Left ventricle myocardium inferior (tissue), 1 donor: Measurements from ENCODE around the gene UBR4. TPM values are rescaled to one million over a fixed set of nuclear protein-coding genes. Genes with fewer than 3 reads are reported as not detected.
A peak's percentile ranks its signal among the peaks of the same experiment; 100 is the strongest.

Source experiments
- DNase-seq: peaks from one replicate; pipeline ENCODE4 v3.0.0-alpha.2; 2020
- H3K27ac ChIP-seq: fragments of 200-600 bp; replicated peaks from 2 replicates; pipeline ENCODE4 v1.8.0; 2021
- H3K27me3 ChIP-seq: fragments of 200-600 bp; 2 replicates; pipeline ENCODE4 v1.8.0; 2021; ENCODE audit warnings: low read depth
- H3K36me3 ChIP-seq: fragments of 200-600 bp; 2 replicates; pipeline ENCODE4 v1.8.0; 2021
- H3K4me1 ChIP-seq: fragments of 200-600 bp; 2 replicates; pipeline ENCODE4 v1.8.0; 2021
- H3K4me3 ChIP-seq: fragments of 200-600 bp; 2 replicates; pipeline ENCODE4 v1.8.0; 2021; ENCODE audit warnings: mild to moderate bottlenecking, moderate library complexity
- H3K9me3 ChIP-seq: fragments of 200-600 bp; replicated peaks from 2 replicates; pipeline ENCODE4 v1.8.0; 2021
- intact Hi-C: fragments of 100-400 bp; cut with micrococcal nuclease; formaldehyde crosslinking; loops from one replicate; pipeline ENCODE4 v1.11.0; 2022
- total RNA-seq: library from RNA; stranded (reverse); fragmentation: NEBNext Ultra II Directional; extraction: Animal tissue kit (Norgen Biotek cat#: 25700); gene quantifications from one replicate; pipeline ENCODE4 v1.2.1, GENCODE V29; 2021
- TF ChIP-seq, protein P1 (sequence below): fragments of 200-600 bp; IDR thresholded peaks from 2 replicates; pipeline ENCODE4 v1.8.0; 2021; ENCODE audit warnings: antibody characterized with exemption, mild to moderate bottlenecking, borderline replicate concordance
- donor health status: DM: no; HTN: yes; CAD: no; lungs with severe emphysema.

The UBR4 gene
- total RNA-seq, 1 donor from 2014 or later, result 54.3 TPM

DNA sequence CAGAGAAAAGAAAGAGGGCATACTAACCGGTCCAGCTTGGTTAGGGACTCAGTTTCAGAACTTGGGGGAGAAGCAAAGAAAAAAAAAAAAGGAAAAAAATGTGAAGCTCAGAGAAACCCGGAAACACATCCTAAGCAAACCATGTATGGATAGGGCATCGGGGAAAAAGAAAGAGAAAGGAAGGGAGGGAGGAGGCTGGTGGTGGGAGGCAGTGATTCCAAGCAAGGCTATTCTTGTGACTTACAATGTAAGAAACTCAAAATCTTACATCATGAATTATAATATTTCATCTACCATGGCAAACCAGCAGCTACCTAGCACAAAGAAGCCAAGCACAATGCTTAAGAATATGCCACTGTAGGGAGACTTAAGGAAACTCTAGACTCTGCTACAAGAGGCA is 60.3 kb downstream of the UBR4 start:
- intact Hi-C loops, result no loop called here
- no peaks in the 10 kb centered on the region for H3K9me3 ChIP-seq
- TF ChIP-seq, protein P1, sequence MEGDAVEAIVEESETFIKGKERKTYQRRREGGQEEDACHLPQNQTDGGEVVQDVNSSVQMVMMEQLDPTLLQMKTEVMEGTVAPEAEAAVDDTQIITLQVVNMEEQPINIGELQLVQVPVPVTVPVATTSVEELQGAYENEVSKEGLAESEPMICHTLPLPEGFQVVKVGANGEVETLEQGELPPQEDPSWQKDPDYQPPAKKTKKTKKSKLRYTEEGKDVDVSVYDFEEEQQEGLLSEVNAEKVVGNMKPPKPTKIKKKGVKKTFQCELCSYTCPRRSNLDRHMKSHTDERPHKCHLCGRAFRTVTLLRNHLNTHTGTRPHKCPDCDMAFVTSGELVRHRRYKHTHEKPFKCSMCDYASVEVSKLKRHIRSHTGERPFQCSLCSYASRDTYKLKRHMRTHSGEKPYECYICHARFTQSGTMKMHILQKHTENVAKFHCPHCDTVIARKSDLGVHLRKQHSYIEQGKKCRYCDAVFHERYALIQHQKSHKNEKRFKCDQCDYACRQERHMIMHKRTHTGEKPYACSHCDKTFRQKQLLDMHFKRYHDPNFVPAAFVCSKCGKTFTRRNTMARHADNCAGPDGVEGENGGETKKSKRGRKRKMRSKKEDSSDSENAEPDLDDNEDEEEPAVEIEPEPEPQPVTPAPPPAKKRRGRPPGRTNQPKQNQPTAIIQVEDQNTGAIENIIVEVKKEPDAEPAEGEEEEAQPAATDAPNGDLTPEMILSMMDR, result no peak
- no peaks in the 10 kb centered on the region for H3K27me3 ChIP-seq
- peaks cover 8% of the 10 kb centered on the region for H3K4me1 ChIP-seq
- peaks cover 100% of the 10 kb centered on the region for H3K36me3 ChIP-seq
- H3K4me3 ChIP-seq, result no peak overlapping the region
- no peak overlapping the region for H3K27ac ChIP-seq
- no peak for DNase-seq

DNA sequence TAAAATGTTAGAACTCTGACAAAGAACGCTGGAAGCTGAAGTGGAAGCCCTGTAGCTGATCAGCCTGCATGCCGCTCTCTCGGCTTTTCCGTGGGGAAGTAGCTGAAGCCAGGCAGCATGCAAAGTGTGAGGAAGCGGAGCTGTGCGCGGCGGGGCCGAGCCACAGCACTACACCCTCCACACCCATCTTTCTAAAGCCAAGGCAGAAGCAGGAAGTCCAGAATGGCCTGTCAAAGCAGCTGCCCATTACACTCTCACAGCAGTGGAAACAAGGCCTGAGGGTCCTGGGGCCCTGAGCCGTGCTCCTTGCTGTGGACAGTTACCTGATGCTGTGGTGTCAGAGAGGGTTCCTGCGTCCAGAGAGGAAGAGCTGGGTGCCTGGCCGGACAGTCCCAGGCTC is 69.6 kb downstream of the UBR4 start:
- peak overlapping the region; percentile 78 for H3K27ac ChIP-seq
- H3K4me3 ChIP-seq, result no peak overlapping the region
- H3K4me1 ChIP-seq, result peaks cover 15% of the 10 kb centered on the region
- TF ChIP-seq, protein P1, result no peak
- DNase-seq, result peak; percentile 14
- peaks cover 97% of the 10 kb centered on the region for H3K36me3 ChIP-seq
- H3K27me3 ChIP-seq, result no peaks in the 10 kb centered on the region
- H3K9me3 ChIP-seq, result no peaks in the 10 kb centered on the region
- intact Hi-C loops, result no loop called here

- Histone ChIP-seq H3K4me1 (peaks cover 15% of the 10 kb centered on the region), H3K27ac (peak overlapping the region; percentile 78), H3K9me3 (no peaks in the 10 kb centered on the region), H3K36me3 (peaks cover 97% of the 10 kb centered on the region), H3K27me3 (no peaks in the 10 kb centered on the region), H3K4me3 (no peak overlapping the region)
- intact Hi-C loops, result no loop called here
- DNase-seq, result no peak
- TF ChIP-seq, protein P1, result no peak
These were observed 70.4 kb downstream of the UBR4 start for GRCh38 chr1:19139711-19140110.

GRCh38 chr1:19138958-19139581 is 71.0 kb downstream of the UBR4 start:
- DNase-seq, result no peak

DNA sequence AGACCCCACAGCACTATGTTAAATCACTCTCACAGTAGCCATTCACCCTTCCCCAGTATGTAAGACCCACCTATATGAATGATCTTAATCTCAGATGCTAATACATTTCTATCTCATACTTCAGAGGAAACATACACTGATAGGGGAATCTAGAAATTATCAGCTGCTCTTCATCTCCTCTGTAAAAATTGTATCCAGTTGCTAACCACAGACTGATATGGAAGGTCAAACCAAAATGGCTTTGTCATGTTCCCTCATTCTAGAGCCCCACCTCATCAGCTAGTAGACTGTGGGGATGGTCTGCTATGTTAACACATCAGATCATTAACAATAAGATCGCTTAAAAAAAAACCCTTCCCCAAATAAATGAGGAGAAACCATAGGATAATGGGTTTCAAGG is 71.7 kb downstream of the UBR4 start:
- Histone ChIP-seq H3K27me3 (no peaks in the 10 kb centered on the region), H3K36me3 (peaks cover 97% of the 10 kb centered on the region), H3K9me3 (peaks cover 7% of the 10 kb centered on the region), H3K27ac (no peak overlapping the region), H3K4me1 (peaks cover 15% of the 10 kb centered on the region), H3K4me3 (no peak overlapping the region)
- intact Hi-C loops, result no loop called here
- TF ChIP-seq, protein P1, result no peak
- no peak for DNase-seq

More at GRCh38 chr1:19138958-19139581, 71.0 kb downstream of the UBR4 start:
- H3K4me1 ChIP-seq, result peaks cover 15% of the 10 kb centered on the region
- TF ChIP-seq, protein P1, result no peak
- H3K27ac ChIP-seq, result no peak overlapping the region
- intact Hi-C loops, result no loop called here
- peaks cover 97% of the 10 kb centered on the region for H3K36me3 ChIP-seq
- no peak overlapping the region for H3K4me3 ChIP-seq
- H3K27me3 ChIP-seq, result no peaks in the 10 kb centered on the region
- no peaks in the 10 kb centered on the region for H3K9me3 ChIP-seq
